ENCODE data around the gene MSLN.
"Not testable (repeated sequence)": the region's sequence is repeated elsewhere in the genome, so short reads cannot be mapped to it uniquely, and the experiment has no call there.

Gene MSLN

DNA sequence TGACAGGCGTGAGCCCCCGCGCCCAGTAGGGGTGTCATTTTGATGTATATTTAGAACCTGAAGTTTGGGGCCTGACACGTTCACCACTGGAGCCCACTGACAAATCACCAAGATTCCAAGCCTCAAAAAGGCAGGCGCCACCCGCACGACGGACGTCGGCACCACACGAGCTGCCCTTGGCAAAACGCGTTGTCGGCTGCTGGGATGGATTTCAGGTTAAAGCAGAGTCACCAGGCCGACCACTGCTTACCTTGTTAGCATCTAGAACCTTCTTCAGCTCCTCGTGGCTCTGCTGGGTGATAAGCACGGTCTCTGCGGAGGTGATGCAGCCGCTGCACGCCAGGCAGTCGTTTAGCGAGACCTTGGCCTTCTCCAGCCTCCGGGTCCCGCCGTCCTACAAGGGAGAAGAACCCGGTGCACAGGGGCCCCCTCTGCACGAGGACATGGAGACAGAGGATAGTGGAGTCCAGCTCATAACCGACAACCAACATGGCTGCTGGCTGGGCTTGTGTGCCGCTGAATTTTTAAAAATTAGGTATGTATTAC is 23.5 kb upstream of the MSLN start:
- DNase-seq = no peak

- no peak for DNase-seq
Observed at GRCh38 chr16:739560-740458, 20.7 kb upstream of the MSLN start.

DNA sequence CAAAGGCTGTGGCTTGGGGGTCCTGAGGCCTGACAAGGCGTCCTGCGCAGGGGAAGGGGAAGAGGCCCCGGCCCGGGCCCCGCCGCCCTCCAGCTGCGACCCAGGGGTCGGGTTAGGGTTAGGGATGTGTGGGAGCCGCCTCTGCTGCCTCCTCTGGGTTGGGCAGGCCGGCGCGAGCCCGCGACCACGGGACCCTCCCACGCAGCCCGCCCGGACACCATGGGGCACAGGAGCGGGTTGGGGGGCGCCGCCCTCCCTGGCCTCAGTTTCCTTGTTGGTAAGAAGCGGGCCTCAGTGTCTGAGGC is 20.1 kb upstream of the MSLN start:
- no peak for DNase-seq

DNA sequence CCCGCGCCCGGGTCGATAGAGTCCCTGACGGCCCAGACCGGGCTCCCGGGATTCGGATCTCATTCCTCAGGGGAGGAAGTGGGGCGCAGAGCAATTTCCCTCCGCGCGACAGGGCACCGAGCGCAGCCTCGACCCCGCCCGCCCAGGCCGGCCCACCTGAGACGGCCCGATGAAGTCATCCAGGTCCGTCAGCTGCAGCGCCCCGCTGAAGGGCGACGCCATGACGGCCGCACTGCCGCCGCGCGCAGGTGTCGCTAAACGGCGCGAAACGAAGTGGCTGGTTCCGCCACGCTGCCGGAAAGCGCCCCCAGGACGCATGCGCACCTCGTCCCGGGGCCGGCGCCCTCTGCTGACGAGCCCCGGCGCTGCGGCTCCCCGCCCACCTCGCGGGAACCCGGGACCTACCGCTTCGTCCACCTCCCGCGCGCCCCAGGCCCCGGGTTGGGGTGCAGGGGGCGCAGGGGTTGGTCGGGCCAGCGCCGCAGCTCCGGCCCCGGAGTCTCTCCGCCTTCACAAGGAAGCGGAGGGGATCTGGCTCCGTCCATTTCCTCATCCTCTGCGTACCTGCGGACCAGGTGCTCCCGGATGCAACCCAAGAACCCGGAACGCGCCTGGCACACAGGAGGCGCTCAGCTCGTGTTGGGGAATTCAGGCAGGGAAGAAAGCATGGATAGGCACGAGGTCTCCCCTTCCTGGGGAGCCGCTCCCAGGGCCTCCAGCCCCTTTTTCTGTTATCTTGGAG is 19.6 kb upstream of the MSLN start, which contains the start of gene CIAO3:
TSS of gene CIAO3 (minus strand) at position 234 of the 742 bp plus-strand sequence. CDS start at position 222, 12 bp downstream.
- peak; percentile 85 for DNase-seq

GRCh38 chr16:741986-742629 is 18.4 kb upstream of the MSLN start:
- no peak for DNase-seq

- DNase-seq = not testable (repeated sequence)
Observed at GRCh38 chr16:742894-743293, 17.6 kb upstream of the MSLN start.

DNA sequence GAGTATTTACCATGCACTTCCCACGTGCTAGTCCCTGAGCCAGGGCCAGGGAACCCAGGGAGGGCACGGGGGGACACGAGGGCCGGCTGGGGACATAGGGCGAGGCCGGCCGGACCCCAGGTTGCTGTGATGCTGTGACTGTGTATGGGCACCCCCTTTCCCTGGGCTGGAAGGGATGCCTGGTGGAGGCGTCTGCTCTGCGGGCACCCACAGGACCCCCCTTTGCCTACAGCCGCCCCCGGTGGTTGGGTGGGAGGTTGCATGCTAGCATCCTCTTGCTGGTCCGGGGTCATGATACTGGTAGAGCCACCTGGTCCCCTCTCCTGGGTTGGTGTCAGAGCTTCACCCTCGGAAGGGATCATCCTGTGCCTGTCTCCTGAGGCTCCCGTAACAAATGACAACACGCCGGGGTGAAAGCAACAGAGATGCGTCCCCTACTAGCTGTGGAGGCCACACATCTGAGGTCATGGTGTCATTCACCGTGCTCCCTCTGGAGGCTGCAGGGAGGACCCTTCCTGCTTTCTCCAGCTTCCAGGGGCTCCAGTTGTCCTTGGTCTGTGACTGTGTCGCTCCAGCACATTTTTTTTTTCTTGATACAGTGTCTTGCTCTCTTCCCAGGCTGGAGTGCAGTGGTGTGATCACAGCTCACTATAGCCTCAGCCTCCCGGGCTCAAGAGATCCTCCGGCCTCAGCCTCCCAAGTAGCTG is 16.6 kb upstream of the MSLN start:
- DNase-seq = no peak

GRCh38 chr16:745739-746138 is 14.8 kb upstream of the MSLN start:
- DNase-seq = no peak

DNA sequence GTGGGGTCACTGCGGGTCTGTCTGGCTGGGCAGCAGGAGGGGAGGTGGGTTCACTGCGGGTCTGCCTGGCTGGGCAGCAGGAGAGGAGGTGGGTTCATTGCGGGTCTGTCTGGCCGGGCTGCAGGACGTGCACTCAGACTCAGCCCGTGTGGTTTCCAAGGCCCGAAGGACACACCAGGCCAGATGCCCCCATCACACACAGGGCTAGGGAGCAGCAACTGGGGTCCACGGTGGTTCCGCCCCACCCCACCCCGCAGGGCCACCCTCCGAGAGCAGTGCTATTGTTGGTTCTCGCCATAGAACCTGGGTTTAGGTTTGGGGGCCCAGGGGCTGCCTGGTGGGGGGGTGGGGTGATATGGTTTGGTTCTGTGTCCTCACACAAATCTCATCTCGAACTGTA is 13.9 kb upstream of the MSLN start:
- no peak for DNase-seq

DNA sequence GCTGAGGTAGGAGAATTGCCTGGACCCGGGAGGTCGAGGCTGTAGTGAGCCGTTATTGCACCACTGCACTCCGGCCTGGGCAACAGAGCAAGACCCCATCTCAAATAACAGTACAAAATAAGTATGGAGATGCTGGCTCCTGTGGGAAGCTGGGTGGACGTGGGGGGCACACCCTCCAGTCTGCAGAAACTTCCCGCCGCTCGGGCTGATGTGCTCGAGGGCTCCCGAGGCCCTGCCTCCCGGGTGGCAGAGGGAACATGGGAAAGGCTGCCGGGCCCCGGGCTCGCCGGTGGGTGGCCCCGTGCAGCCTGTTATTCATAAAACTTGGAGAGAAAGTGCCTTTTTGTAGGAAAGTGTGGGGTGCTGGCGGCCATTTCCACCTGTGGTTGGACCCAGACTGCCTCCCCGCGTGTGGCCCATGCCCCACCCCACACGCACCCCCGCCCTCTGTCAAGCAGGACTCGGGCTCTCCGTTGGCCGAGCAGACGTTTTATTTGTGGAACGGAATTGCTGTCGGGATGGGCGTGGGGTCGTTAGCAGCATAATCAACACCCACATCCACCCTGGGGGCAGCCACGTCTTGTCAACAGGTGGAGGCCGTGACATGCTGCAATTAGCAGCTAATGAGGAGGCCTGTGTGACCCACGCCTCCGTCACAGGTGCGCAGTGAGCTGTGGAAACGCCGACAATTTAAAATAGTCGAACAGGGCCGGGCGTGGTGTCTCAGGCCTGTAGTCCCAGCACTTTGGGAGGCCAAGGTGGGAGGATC is 12.4 kb upstream of the MSLN start:
- no peak for DNase-seq

- no peak for DNase-seq
Observed at GRCh38 chr16:749010-749409, 11.5 kb upstream of the MSLN start.

DNA sequence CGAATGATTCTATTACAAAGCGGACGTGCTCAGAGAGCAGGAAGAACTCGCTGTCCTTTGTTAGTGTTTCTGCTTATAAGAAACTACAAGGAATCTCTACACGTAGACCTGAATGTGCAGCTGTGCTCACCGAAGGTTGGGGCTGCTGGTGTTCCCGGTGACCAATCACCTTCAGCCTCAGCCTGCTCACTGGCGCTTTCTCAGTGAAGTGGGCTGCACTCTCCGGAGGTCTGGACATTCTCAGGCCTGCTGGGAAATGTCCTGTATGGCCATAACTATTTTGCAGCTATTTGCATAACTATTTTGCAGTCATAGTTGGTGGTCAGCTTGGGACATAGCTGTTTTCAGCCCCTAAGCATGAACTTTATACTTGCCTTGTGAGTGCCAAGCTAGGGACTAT is 10.0 kb upstream of the MSLN start:
- DNase-seq = no peak

- DNase-seq = no peak
Observed at GRCh38 chr16:751152-752006, 9.2 kb upstream of the MSLN start.

- DNase-seq = no peak
Observed at GRCh38 chr16:752007-752312, 8.6 kb upstream of the MSLN start.

DNA sequence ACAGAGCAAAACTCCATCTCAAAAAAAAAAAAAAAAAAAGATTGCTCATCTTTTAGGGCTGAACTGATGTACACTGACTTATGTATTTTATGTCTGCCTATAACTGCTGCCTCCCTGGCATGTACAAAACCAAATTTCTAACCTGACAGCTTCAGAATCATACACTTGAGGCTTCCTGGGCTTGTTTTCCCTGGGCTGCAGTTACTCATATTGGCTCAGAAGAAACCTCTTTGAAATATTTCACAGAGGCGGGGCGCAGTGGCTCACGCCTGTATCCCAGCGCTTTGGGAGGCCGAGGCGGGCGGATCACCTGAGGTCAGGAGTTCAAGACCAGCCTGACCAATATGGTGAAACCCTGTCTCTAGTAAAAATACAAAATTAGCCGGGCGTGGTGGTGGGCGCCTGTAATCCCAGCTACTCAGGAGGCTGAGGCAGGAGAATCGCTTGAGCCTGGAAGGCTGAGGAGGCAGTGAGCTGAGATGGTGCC is 6.4 kb upstream of the MSLN start:
- DNase-seq = not testable (repeated sequence)

GRCh38 chr16:754656-755055 is 5.9 kb upstream of the MSLN start:
- peak; percentile 65 for DNase-seq

- no peak for DNase-seq
Observed at GRCh38 chr16:756428-756827, 4.1 kb upstream of the MSLN start.

DNA sequence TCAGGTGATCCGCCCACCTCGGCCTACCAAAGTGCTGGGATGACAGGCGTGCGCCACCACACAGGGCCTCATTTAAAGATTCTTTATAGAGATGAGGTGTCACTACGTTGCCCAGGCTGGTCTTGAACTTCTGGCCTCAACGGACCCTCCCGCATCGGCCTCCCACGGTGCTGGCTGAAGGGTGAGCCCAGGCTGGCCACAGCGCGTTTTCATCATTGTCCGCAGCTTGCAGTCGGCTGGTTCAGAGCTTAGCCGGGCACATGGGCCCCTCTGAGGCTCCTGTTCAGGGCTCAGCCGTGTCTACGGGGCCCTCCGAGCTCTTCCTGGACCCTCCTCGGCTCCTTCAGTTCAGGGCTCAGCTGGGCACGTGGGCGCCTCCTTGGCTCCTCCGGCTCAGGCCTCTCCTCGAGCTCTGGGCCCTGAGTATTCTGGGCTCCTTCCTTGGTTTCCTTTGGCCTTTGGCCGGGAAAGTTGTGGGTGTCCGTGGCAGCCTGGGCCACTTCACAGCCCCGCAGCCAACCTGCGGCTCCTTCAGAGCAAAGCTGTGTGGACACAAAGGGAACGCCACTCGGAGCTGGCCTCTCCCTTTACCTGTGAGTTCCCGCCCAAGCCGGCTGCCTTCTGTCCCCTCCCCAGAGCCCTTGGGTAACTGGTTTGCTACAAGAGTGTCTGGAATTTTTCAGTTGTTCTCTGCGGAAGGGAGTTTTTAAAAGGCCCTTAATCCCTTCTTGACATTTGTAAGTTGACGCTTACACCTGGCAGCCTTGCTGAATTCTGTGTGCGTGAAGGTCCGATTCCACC is 1.2 kb upstream of the MSLN start:
- DNase-seq = no peak

DNA sequence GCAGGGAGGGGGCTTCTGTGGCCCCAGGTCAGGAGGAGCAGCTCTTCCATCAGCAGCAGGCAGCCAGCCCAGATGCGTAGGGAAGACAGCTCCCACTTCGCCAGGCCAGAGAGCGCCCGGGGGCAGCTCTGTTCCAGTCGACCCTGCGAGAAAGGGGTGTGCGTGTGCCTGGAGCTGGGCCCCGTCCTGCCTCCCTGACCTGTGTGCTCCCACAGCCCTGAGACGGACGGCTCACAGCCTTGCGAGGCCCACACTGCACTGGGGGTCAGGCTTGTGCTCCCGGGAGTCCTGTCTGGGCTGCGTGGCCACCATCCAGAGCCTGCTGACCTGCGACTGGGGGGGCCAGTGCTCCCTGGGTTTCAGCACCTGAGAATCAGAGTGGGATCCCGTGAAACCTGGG is 469 bp upstream of the MSLN start:
- no peak for DNase-seq
